ENCODE data around the gene NT5C1A. TPM values are rescaled to one million over a fixed set of nuclear protein-coding genes. Genes with fewer than 3 reads are reported as not detected.

NT5C1A gene
- not detected for total RNA-seq

DNA sequence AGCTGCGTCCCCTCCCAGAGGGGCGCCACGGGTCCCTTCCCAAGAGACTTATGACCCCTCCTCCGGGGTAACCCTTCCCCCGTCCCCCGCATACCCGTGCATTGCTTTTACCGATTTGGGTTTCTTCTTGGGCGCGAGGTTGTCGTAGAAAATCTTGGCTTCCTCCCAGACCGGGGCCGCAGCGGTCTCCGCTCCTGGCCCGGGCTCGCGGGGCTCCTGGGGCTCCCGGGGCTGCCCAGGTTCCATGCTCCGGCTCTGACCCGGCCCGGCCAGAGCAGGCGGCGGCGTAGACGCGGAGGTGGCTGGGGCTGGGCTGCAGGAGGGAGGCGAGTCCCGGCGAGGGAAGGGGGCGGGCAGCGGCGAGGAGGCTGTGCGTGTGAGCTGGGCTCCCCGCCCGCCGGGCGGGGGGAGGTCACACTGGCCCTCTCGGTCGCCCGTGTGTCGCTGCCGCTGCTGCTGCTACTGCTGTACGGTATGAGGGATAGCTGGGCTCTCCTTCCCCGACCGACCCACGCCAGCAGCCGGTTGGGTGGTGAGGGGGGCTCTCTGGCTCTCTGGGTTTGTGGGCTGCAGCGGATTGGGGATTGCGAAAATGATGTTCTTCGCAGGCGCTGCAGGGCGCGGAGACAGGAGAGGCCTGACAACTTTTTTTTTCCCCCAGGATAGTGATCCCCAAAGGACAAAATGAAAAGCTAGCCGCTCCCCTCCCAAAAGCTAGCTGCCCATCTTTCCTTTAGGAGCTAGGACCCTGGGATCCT is at the start of gene NT5C1A:
TSS of gene NT5C1A (minus strand) at position 315 of the 758 bp plus-strand sequence. CDS start at position 246, 69 bp downstream.
- no peak within 1 kb of the TSS for H3K27ac Mint-ChIP-seq
- H3K27me3 Mint-ChIP-seq = peaks cover 25% of the 10 kb centered on the region
- ChIA-PET CTCF (interaction anchor here (0.8 to 11.7 kb wide), 16 partner anchors 9 to 127 kb away, joined by 3 to 158 read pairs (median 10); partner anchors contain the start of gene HPCAL4), POLR2A (interaction anchor here (1.4 kb wide), 1 partner anchor 10 kb away, joined by 5 read pairs; no protein-coding TSS in a partner anchor)
- H3K9me3 Mint-ChIP-seq = no peaks in the 10 kb centered on the region
- H3K36me3 Mint-ChIP-seq = no peaks in the 10 kb centered on the region
- peak within 1 kb of the TSS; percentile 36 for H3K4me3 Mint-ChIP-seq
- peaks cover 9% of the 10 kb centered on the region for H3K4me1 Mint-ChIP-seq (ENCODE audit: low read depth)
- DNase-seq = peak; percentile 40
- intact Hi-C loops (cut with micrococcal nuclease) = no loop called here

GRCh38 chr1:39721664-39722063 is 49.8 kb upstream of the NT5C1A start:
- no peaks in the 10 kb centered on the region for H3K36me3 Mint-ChIP-seq
- CTCF ChIA-PET = interaction anchor here (2.2 to 7.7 kb wide), 4 partner anchors 50 to 117 kb away, joined by 9 to 63 read pairs (median 49); partner anchors contain the start of gene NT5C1A
- DNase-seq = no peak
- POLR2A ChIA-PET = no interaction called here
- no peaks in the 10 kb centered on the region for H3K9me3 Mint-ChIP-seq
- no peak overlapping the region for H3K27ac Mint-ChIP-seq
- H3K4me3 Mint-ChIP-seq = no peak overlapping the region
- H3K4me1 Mint-ChIP-seq (ENCODE audit: low read depth) = peaks cover under 1% of the 10 kb centered on the region
- H3K27me3 Mint-ChIP-seq = peaks cover 39% of the 10 kb centered on the region
- intact Hi-C loops (cut with micrococcal nuclease) = no loop called here

- H3K27ac Mint-ChIP-seq = peak overlapping the region; percentile 0
- POLR2A ChIA-PET = interaction anchor here (0.6 kb wide), 1 partner anchor 761 kb away, joined by 4 read pairs; no protein-coding TSS in a partner anchor
- peaks cover 41% of the 10 kb centered on the region for H3K27me3 Mint-ChIP-seq
- CTCF ChIA-PET = interaction anchor here (0.6 to 7.7 kb wide), 26 partner anchors 10 to 559 kb away, joined by 3 to 63 read pairs (median 4); partner anchors contain the start of genes HPCAL4 and NT5C1A
- no peaks in the 10 kb centered on the region for H3K4me1 Mint-ChIP-seq (ENCODE audit: low read depth)
- DNase-seq = no peak
- H3K36me3 Mint-ChIP-seq = no peaks in the 10 kb centered on the region
- H3K9me3 Mint-ChIP-seq = no peaks in the 10 kb centered on the region
- no peak overlapping the region for H3K4me3 Mint-ChIP-seq
- intact Hi-C loops (cut with micrococcal nuclease) = no loop called here
Observed at GRCh38 chr1:39720094-39720999, 48.4 kb upstream of the NT5C1A start.

GRCh38 chr1:39717809-39718208 is 45.9 kb upstream of the NT5C1A start:
- no peaks in the 10 kb centered on the region for H3K36me3 Mint-ChIP-seq
- peaks cover 40% of the 10 kb centered on the region for H3K27me3 Mint-ChIP-seq
- H3K4me1 Mint-ChIP-seq (ENCODE audit: low read depth) = no peaks in the 10 kb centered on the region
- no peak for DNase-seq
- POLR2A ChIA-PET = no interaction called here
- CTCF ChIA-PET = interaction anchor here (0.9 to 7.7 kb wide), 6 partner anchors 21 to 228 kb away, joined by 3 to 63 read pairs (median 24); partner anchors contain the start of gene NT5C1A
- H3K4me3 Mint-ChIP-seq = no peak overlapping the region
- no peaks in the 10 kb centered on the region for H3K9me3 Mint-ChIP-seq
- intact Hi-C loops (cut with micrococcal nuclease) = loop anchor here (2.0 to 5.0 kb wide), 3 partner anchors 51 to 111 kb away; no protein-coding TSS in a partner anchor
- no peak overlapping the region for H3K27ac Mint-ChIP-seq

GRCh38 chr1:39713557-39713956 is 41.6 kb upstream of the NT5C1A start:
- Mint-ChIP-seq H3K36me3 (no peaks in the 10 kb centered on the region), H3K27ac (no peak overlapping the region), H3K27me3 (peaks cover 33% of the 10 kb centered on the region), H3K9me3 (no peaks in the 10 kb centered on the region), H3K4me3 (no peak overlapping the region), H3K4me1 (ENCODE audit: low read depth) (no peaks in the 10 kb centered on the region)
- ChIA-PET POLR2A (no interaction called here), CTCF (interaction anchor here (0.8 to 4.0 kb wide), 5 partner anchors 40 to 108 kb away, joined by 3 to 20 read pairs (median 5); no protein-coding TSS in a partner anchor)
- no peak for DNase-seq
- intact Hi-C loops (cut with micrococcal nuclease) = no loop called here

- H3K27ac Mint-ChIP-seq = no peak overlapping the region
- intact Hi-C loops (cut with micrococcal nuclease) = no loop called here
- DNase-seq = no peak
- ChIA-PET CTCF (interaction anchor here (1.5 to 4.0 kb wide), 3 partner anchors 52 to 106 kb away, joined by 3 to 20 read pairs (median 14); no protein-coding TSS in a partner anchor), POLR2A (no interaction called here)
- no peaks in the 10 kb centered on the region for H3K9me3 Mint-ChIP-seq
- H3K36me3 Mint-ChIP-seq = no peaks in the 10 kb centered on the region
- no peaks in the 10 kb centered on the region for H3K4me1 Mint-ChIP-seq (ENCODE audit: low read depth)
- H3K4me3 Mint-ChIP-seq = no peak overlapping the region
- H3K27me3 Mint-ChIP-seq = peaks cover 21% of the 10 kb centered on the region
Observed at GRCh38 chr1:39711966-39712340, 40.0 kb upstream of the NT5C1A start.

GRCh38 chr1:39711104-39711965 is 39.4 kb upstream of the NT5C1A start:
- no peak for DNase-seq
- no peaks in the 10 kb centered on the region for H3K9me3 Mint-ChIP-seq
- H3K36me3 Mint-ChIP-seq = no peaks in the 10 kb centered on the region
- ChIA-PET POLR2A (no interaction called here), CTCF (interaction anchor here (0.7 to 4.0 kb wide), 4 partner anchors 39 to 105 kb away, joined by 3 to 20 read pairs (median 4); partner anchors contain the start of gene NT5C1A)
- no peak overlapping the region for H3K27ac Mint-ChIP-seq
- H3K4me1 Mint-ChIP-seq (ENCODE audit: low read depth) = no peaks in the 10 kb centered on the region
- H3K27me3 Mint-ChIP-seq = peaks cover 15% of the 10 kb centered on the region
- intact Hi-C loops (cut with micrococcal nuclease) = no loop called here
- H3K4me3 Mint-ChIP-seq = no peak overlapping the region

DNA sequence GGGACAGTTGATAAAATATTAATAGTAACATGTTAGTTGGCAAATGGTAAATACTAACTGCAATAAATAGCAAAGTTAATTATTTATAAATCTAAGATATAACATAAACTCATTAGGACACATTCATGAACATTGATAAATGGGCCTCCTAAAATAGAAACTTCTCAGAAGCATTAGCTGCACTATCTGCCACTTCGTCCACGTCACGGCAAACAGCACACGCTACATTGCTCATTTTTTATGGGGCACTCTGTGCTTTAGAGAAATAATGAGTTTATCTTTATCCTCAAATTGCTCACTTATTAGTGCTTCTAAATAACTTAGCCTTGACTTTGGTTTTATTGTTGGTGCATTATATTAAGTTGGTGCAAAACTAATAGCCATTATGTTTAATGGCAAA is 35.6 kb upstream of the NT5C1A start:
- CTCF ChIA-PET = interaction anchor here (0.9 kb wide), 1 partner anchor 101 kb away, joined by 3 read pairs; no protein-coding TSS in a partner anchor
- POLR2A ChIA-PET = no interaction called here
- no peaks in the 10 kb centered on the region for H3K36me3 Mint-ChIP-seq
- H3K4me3 Mint-ChIP-seq = no peak overlapping the region
- no peaks in the 10 kb centered on the region for H3K9me3 Mint-ChIP-seq
- intact Hi-C loops (cut with micrococcal nuclease) = no loop called here
- no peak overlapping the region for H3K27ac Mint-ChIP-seq
- no peaks in the 10 kb centered on the region for H3K4me1 Mint-ChIP-seq (ENCODE audit: low read depth)
- H3K27me3 Mint-ChIP-seq = peaks cover 5% of the 10 kb centered on the region
- no peak for DNase-seq

GRCh38 chr1:39704757-39705156 is 32.9 kb upstream of the NT5C1A start:
- Mint-ChIP-seq H3K27ac (no peak overlapping the region), H3K4me3 (no peak overlapping the region), H3K27me3 (peaks cover 7% of the 10 kb centered on the region), H3K9me3 (no peaks in the 10 kb centered on the region), H3K4me1 (ENCODE audit: low read depth) (no peaks in the 10 kb centered on the region), H3K36me3 (no peaks in the 10 kb centered on the region)
- intact Hi-C loops (cut with micrococcal nuclease) = no loop called here
- ChIA-PET CTCF (interaction anchor here (1.3 kb wide), 1 partner anchor 99 kb away, joined by 4 read pairs; no protein-coding TSS in a partner anchor), POLR2A (no interaction called here)
- DNase-seq = no peak

DNA sequence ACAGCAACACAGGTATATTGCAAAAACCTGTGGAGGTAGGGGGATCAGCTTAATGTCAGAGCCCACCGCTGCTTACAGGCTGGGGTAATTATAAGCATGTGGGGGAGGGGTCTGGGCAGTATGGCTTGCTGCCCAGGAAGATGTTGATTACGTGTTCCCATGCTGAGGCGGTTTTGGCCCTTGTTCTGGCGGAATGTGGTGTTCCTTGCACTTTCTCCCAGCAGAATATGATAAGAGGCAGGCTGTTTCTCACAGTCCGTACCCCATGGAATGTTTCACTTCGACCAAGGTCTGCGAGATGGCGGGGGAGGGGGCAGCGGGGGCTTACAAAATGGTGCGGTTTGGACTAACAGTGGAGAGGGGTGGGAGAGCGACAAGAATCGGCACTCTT is 29.1 kb upstream of the NT5C1A start:
- CTCF ChIA-PET = interaction anchor here (0.8 to 2.1 kb wide), 3 partner anchors 19 to 99 kb away, joined by 3 to 12 read pairs (median 8); partner anchors contain the start of gene NT5C1A
- intact Hi-C loops (cut with micrococcal nuclease) = no loop called here

GRCh38 chr1:39700348-39700747 is 28.4 kb upstream of the NT5C1A start:
- Mint-ChIP-seq H3K36me3 (no peaks in the 10 kb centered on the region), H3K4me1 (ENCODE audit: low read depth) (no peaks in the 10 kb centered on the region), H3K27ac (no peak overlapping the region), H3K27me3 (peaks cover 2% of the 10 kb centered on the region), H3K4me3 (no peak overlapping the region), H3K9me3 (no peaks in the 10 kb centered on the region)
- POLR2A ChIA-PET = no interaction called here
- intact Hi-C loops (cut with micrococcal nuclease) = no loop called here
- CTCF ChIA-PET = interaction anchor here (1.0 to 1.4 kb wide), 2 partner anchors 10 to 42 kb away, joined by 3 to 8 read pairs; no protein-coding TSS in a partner anchor
- no peak for DNase-seq

More for the DNA sequence above, 29.1 kb upstream of the NT5C1A start:
- no peak for DNase-seq
- H3K9me3 Mint-ChIP-seq = no peaks in the 10 kb centered on the region
- H3K4me1 Mint-ChIP-seq (ENCODE audit: low read depth) = no peaks in the 10 kb centered on the region
- POLR2A ChIA-PET = no interaction called here
- no peaks in the 10 kb centered on the region for H3K36me3 Mint-ChIP-seq
- H3K27ac Mint-ChIP-seq = no peak overlapping the region
- peaks cover 2% of the 10 kb centered on the region for H3K27me3 Mint-ChIP-seq
- no peak overlapping the region for H3K4me3 Mint-ChIP-seq

Measured in activated CD4-positive, alpha-beta memory T cell treated with anti-CD3 and anti-CD28 coated beads for 36 hours (primary cell).